Endothelial cell of umbilical vein (primary cell): ENCODE results near the gene SLC5A12. TPM values are rescaled to one million over a fixed set of nuclear protein-coding genes. Genes with fewer than 3 reads are reported as not detected.

Experiments
- BruUV-seq: library from RNA; stranded (reverse); fragments of 400-500 nt; replicated peaks from 2 replicates; lab custom pipeline; 2021; lab: Mats Ljungman, UMichigan
- CTCF ChIA-PET: fragments of 300-600, 350-600 bp; sonication (Branson Sonifier 250); formaldehyde crosslinking; loops from one replicate; lab custom pipeline; 2021; ENCODE audit warnings: antibody characterized with exemption, inconsistent platforms; lab: Charles Lee
- POLR2A ChIA-PET: fragments of 300-600, 350-600 bp; sonication (Branson Sonifier 250); formaldehyde crosslinking; loops from one replicate; lab custom pipeline; 2021; ENCODE audit warnings: antibody characterized with exemption, inconsistent platforms; lab: Charles Lee
- DNase-seq: peaks from one replicate; pipeline ENCODE4 v3.0.0-alpha.2; 2011; ENCODE audit warnings: low read depth, low spot score
- FAIRE-seq: peaks from 2 replicates; lab custom pipeline; 2011; peaks lifted over from hg19 to GRCh38; lab: Jason Lieb, UNC
- H2AFZ ChIP-seq: 2 replicates; pipeline ENCODE4 v1.6.0; 2012; ENCODE audit warnings: low read depth, low read length, control low read depth, inconsistent platforms
- H3K27ac ChIP-seq: 2 replicates; pipeline ENCODE4 v1.5.1; 2011; ENCODE audit warnings: low read depth, mild to moderate bottlenecking, control low read depth, low read length, moderate library complexity; ENCODE audit not compliant: insufficient read depth
- H3K27me3 ChIP-seq, 2 experiments: 2 replicates each; pipeline versions ENCODE4 v1.6.0 to v1.6.1; 2011; ENCODE audit warnings: low read length in 2 of 2, mixed read lengths in 1 of 2; ENCODE audit not compliant: control insufficient read depth in 2 of 2, insufficient read depth in 2 of 2
- H3K36me3 ChIP-seq, 2 experiments: 2 replicates in 1 of 2; 3 replicates in 1 of 2; pipeline ENCODE4 v1.5.1; 2011; ENCODE audit warnings: low read length in 2 of 2, mild to moderate bottlenecking in 1 of 2, moderate library complexity in 1 of 2; ENCODE audit not compliant: control insufficient read depth in 2 of 2, insufficient read depth in 2 of 2; ENCODE audit errors: extremely low read depth in 1 of 2
- H3K4me1 ChIP-seq: 3 replicates; pipeline ENCODE4 v1.5.1; 2011; ENCODE audit warnings: mild to moderate bottlenecking, low read length; ENCODE audit not compliant: control insufficient read depth, insufficient read depth; ENCODE audit errors: extremely low read depth
- H3K4me2 ChIP-seq: 2 replicates; pipeline ENCODE4 v1.6.1; 2011; ENCODE audit warnings: low read length, control low read depth, mixed read lengths; ENCODE audit not compliant: insufficient read depth
- H3K4me3 ChIP-seq, 3 experiments: fragments of 200-600 bp in 1 of 3; sonication (generic), shearing (Covaris generic) in 1 of 3; replicated peaks in 1 of 3; 2 replicates each; pipeline ENCODE4 v1.5.1; 2011 to 2016; ENCODE audit warnings: control low read depth in 3 of 3, low read length in 3 of 3, mild to moderate bottlenecking in 2 of 3, inconsistent platforms in 1 of 3, low read depth in 1 of 3, moderate library complexity in 1 of 3; ENCODE audit not compliant: insufficient read depth in 1 of 3
- H3K79me2 ChIP-seq: 2 replicates; pipeline ENCODE4 v1.6.0; 2012; ENCODE audit warnings: low read length, inconsistent platforms; ENCODE audit not compliant: control insufficient read depth, insufficient read depth
- H3K9ac ChIP-seq: replicated peaks from 2 replicates; pipeline ENCODE3; 2011; ENCODE audit warnings: low read length, control low read depth; ENCODE audit not compliant: insufficient read depth; ENCODE audit errors: extremely low read depth
- H3K9me1 ChIP-seq: replicated peaks from 3 replicates; pipeline ENCODE4 v1.6.0; 2011; ENCODE audit warnings: mild to moderate bottlenecking, low read length; ENCODE audit not compliant: control insufficient read depth, insufficient read depth; ENCODE audit errors: extremely low read depth
- H3K9me3 ChIP-seq: replicated peaks from 2 replicates; pipeline ENCODE4 v1.5.1; 2012; ENCODE audit warnings: low read length, inconsistent platforms; ENCODE audit not compliant: control insufficient read depth, insufficient read depth
- H4K20me1 ChIP-seq: replicated peaks from 2 replicates; pipeline ENCODE3; 2011; ENCODE audit warnings: mild to moderate bottlenecking, low read length; ENCODE audit not compliant: control insufficient read depth, insufficient read depth; ENCODE audit errors: extremely low read depth
- CTCF ChIP-seq, 2 donors: IDR thresholded peaks; 1 replicate in 1 of 2; 2 replicates in 1 of 2; pipeline ENCODE4 v1.5.1; 2011; ENCODE audit warnings: low read length in 2 of 2, mild to moderate bottlenecking in 2 of 2, moderate library complexity in 2 of 2, control low read depth in 1 of 2, inconsistent platforms in 1 of 2, low read depth in 1 of 2; ENCODE audit not compliant: insufficient read depth in 1 of 2; ENCODE audit errors: extremely low read depth in 1 of 2
- EZH2 ChIP-seq: IDR thresholded peaks from 2 replicates; pipeline ENCODE4 v1.6.1; 2012; ENCODE audit warnings: borderline replicate concordance, low read depth, mild to moderate bottlenecking, moderate library complexity, low read length, inconsistent platforms; ENCODE audit not compliant: severe bottlenecking
- FOS ChIP-seq: IDR thresholded peaks from 2 replicates; pipeline ENCODE4 v1.6.1; 2011; ENCODE audit warnings: mild to moderate bottlenecking, low read length, moderate library complexity, borderline replicate concordance; ENCODE audit not compliant: insufficient read depth
- GATA2 ChIP-seq: IDR thresholded peaks from 2 replicates; pipeline ENCODE4 v1.7.0; 2011; ENCODE audit warnings: low read depth, mild to moderate bottlenecking, moderate library complexity, mixed read lengths, low read length; ENCODE audit not compliant: insufficient read length, insufficient read depth
- JUN ChIP-seq: IDR thresholded peaks from 2 replicates; pipeline ENCODE4 v1.6.1; 2011; ENCODE audit warnings: borderline replicate concordance, low read depth; ENCODE audit not compliant: insufficient read length, insufficient read depth
- MAX ChIP-seq: IDR thresholded peaks from 2 replicates; pipeline ENCODE4 v1.6.1; 2011; ENCODE audit not compliant: insufficient read depth, insufficient read length
- MYC ChIP-seq: IDR thresholded peaks from one replicate; pipeline ENCODE4 v1.6.1; 2011; ENCODE audit warnings: mild to moderate bottlenecking, low read depth, low read length
- POLR2A ChIP-seq: IDR thresholded peaks from 2 replicates; pipeline ENCODE4 v1.6.1; 2012; ENCODE audit warnings: low read depth, mild to moderate bottlenecking, control low read depth, low read length
- POLR2AphosphoS5 ChIP-seq: IDR thresholded peaks from 2 replicates; pipeline ENCODE4 v1.6.1; 2012; ENCODE audit warnings: low read depth, mild to moderate bottlenecking, control low read depth, low read length, moderate library complexity; ENCODE audit not compliant: insufficient read depth
- dilution Hi-C: fragments of 300-500 bp; cut with MboI; formaldehyde crosslinking; loops from one replicate; pipeline ENCODE4 v1.15.0; 2019; ENCODE audit warnings: low sequenced_read_pairs; ENCODE audit not compliant: extremely low pct_ligation_motif_present
- intact Hi-C: fragments of 100-400 bp; cut with micrococcal nuclease; formaldehyde crosslinking; loops from one replicate; pipeline ENCODE4 v1.10.0; 2022
- polyA plus RNA-seq, 4 experiments: library from polyadenylated mRNA; depleted of rRNA in 3 of 4; stranded (reverse) in 3 of 4; unstranded in 1 of 4; fragments of >200 nt; gene quantifications; 2 replicates each; pipeline versions ENCODE4 v1.2.1 to v1.2.3, GENCODE V29; 2011 to 2012; ENCODE audit warnings: missing spikeins in 1 of 4
- total RNA-seq: library from RNA; stranded (reverse); gene quantifications from 2 replicates; pipeline ENCODE4 v1.2.3, GENCODE V29; 2021

Gene SLC5A12
- total and polyA plus RNA-seq, 2 donors (not counting 3 experiments of a cell fraction or from before 2014, with no cell fraction given): not detected

GRCh38 chr11:26719289-26719973, 2.4 kb downstream of the SLC5A12 start:
- no peak for FAIRE-seq
- H3K4me1 ChIP-seq: no peaks in the 10 kb centered on the region
- no peak overlapping the region for H3K9ac ChIP-seq
- no peaks in the 10 kb centered on the region for H3K79me2 ChIP-seq
- no peak for DNase-seq
- BruUV-seq: no TSS peak
- intact Hi-C loops: no loop called here
- H3K9me1 ChIP-seq: no peaks in the 10 kb centered on the region
- H3K27me3 ChIP-seq: no peaks in the 10 kb centered on the region
- TF ChIP-seq EZH2 (no peak), MYC (no peak), GATA2 (no peak), POLR2AphosphoS5 (no peak), FOS (no peak), JUN (no peak)
- H3K36me3 ChIP-seq: no peaks in the 10 kb centered on the region
- H2AFZ ChIP-seq: no peak overlapping the region
- H3K27ac ChIP-seq: no peak overlapping the region
- H3K9me3 ChIP-seq: no peaks in the 10 kb centered on the region
- H4K20me1 ChIP-seq: no peaks in the 10 kb centered on the region
- dilution Hi-C loops: no loop called here
- H3K4me2 ChIP-seq: no peak overlapping the region
- CTCF ChIA-PET: no interaction called here
- POLR2A ChIA-PET: no interaction called here
- H3K4me3 ChIP-seq: no peak overlapping the region

DNA sequence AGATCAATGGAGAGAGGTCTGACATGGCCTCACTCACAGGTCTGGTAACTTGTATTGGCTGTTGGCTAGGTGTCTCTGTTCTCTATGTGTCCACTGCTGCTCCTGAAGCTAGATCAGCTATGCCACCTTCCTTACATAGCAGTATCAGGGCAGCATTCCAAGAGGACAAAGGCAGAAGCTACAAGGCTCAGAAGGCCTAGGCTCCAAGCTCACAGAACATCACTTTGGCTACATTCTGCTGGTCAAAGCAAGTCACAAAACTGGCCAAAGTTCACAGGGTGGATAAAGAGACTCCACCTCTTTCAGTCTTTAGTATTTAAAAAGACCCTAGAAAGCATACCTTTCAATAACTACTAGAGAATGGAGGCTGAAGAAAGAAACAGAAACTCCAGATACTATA, 4.1 kb downstream of the SLC5A12 start:
- TF ChIP-seq CTCF (IDR thresholded peaks at IDR 0.05; ENCODE audit: extremely low read depth in 1 of 2, insufficient read depth in 1 of 2, low read depth in 1 of 2, low read length in 2 of 2): no peak
- no peak for TF ChIP-seq EZH2
- no peak for TF ChIP-seq POLR2A
- no peak for TF ChIP-seq MYC
- no peak for TF ChIP-seq GATA2
- no peak for TF ChIP-seq MAX
- TF ChIP-seq FOS: no peak
- no peak for TF ChIP-seq JUN
- no peak for TF ChIP-seq POLR2AphosphoS5
- FAIRE-seq (no peak), DNase-seq (no peak)
- H3K27ac ChIP-seq: no peak overlapping the region
- intact Hi-C loops: no loop called here
- no peaks in the 10 kb centered on the region for H3K9me3 ChIP-seq
- POLR2A ChIA-PET: no interaction called here
- no peak overlapping the region for H2AFZ ChIP-seq
- no peaks in the 10 kb centered on the region for H4K20me1 ChIP-seq
- H3K4me2 ChIP-seq: no peak overlapping the region
- CTCF ChIA-PET: no interaction called here
- BruUV-seq: no TSS peak
- H3K79me2 ChIP-seq: no peaks in the 10 kb centered on the region
- H3K9me1 ChIP-seq: no peaks in the 10 kb centered on the region
- no peak overlapping the region for H3K9ac ChIP-seq
- no peak overlapping the region for H3K4me3 ChIP-seq
- dilution Hi-C loops: no loop called here
- H3K4me1 ChIP-seq: no peaks in the 10 kb centered on the region
- H3K36me3 ChIP-seq: no peaks in the 10 kb centered on the region
- H3K27me3 ChIP-seq: no peaks in the 10 kb centered on the region
